Hepatic stellate cell (primary cell): ENCODE results near the gene XG.
A peak's percentile ranks its signal among the peaks of the same experiment; 100 is the strongest.
"Not testable (repeated sequence)": the region's sequence is repeated elsewhere in the genome, so short reads cannot be mapped to it uniquely, and the experiment has no call there.

Source experiments
- DNase-seq: peaks from one replicate; pipeline ENCODE4 v3.0.0; 2011; ENCODE audit warnings: low spot score

The XG gene, protein sequence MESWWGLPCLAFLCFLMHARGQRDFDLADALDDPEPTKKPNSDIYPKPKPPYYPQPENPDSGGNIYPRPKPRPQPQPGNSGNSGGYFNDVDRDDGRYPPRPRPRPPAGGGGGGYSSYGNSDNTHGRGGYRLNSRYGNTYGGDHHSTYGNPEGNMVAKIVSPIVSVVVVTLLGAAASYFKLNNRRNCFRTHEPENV

DNA sequence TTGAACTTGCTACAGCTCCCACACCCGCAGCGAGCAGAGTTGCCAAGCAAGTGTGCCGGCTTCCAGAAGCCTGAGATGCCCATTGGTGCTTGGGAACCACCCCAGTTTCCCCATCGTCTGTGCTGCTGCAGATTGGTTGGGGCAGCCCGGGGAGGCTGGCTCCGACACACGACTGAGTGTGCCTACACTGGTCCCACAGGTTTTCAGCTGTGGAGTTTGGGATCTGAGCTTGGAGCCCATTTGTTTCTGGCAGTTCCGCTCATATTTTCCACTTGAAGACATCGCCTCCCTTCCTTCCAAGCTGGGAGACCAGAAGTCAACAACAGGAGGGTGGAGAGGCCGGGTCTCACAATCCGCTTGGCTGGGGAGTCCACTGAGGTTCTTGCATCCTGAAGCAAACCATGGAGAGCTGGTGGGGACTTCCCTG is at the start of gene XG:
Gene XG, plus strand, starts transcription at position 167 of the 427 bp plus-strand sequence. Its CDS starts 235 bp downstream, at position 402.
- not testable (repeated sequence) for DNase-seq

DNA sequence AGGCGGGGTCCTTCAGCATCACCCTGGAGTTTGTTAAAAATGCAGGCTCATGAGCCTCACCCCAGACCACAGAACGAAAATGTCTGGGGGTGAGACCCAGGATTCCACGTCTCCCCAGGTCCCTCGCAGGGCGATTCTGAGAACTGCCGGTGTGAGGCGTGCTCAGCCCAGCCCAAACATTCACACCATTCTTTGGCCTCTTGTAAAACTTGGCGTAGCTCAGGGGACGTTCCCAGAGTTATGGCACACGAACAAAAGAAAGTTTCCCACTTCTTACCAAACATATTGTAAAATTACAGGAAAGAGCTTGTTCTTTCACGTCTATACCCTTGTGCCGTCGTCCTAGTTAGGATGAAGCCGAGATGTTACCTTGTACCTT is 47.9 kb upstream of the XG start:
- no peak for DNase-seq

DNA sequence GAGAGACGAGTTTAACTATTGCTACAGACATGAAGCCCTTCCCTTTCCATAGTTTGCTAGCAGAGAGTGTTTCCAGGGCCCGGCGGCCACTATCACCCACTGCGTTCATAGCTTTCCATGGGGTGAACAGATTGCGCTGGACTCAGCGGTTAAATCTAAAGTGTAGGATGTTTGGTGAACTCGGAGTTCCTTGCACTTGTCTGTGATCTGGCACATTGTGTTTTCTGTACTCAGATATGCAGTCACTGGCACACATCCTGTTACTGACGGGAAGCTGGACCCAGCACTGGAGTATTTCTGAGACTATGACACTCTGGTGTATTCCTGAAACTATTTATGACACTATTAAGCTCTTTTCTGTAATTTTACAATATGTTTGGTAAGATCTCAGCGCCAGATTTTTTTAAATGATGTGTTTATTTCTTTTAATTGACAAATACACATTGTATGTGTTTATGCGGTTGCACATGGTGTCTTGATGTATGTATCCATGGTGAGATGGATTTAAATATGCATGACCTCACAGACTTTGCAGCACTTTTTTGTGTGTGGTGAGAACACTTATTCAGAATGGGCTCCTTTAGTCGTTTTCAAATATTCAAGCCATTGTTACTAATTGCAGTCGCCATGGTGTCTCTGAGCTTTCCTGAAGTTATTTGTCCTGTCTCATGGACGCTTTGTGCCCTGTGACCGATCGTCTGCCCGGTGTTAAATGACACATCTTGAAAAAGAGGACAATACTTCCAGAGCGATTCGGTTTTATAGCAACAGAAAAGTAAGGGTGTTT is 46.6 kb upstream of the XG start:
- DNase-seq, result no peak

DNA sequence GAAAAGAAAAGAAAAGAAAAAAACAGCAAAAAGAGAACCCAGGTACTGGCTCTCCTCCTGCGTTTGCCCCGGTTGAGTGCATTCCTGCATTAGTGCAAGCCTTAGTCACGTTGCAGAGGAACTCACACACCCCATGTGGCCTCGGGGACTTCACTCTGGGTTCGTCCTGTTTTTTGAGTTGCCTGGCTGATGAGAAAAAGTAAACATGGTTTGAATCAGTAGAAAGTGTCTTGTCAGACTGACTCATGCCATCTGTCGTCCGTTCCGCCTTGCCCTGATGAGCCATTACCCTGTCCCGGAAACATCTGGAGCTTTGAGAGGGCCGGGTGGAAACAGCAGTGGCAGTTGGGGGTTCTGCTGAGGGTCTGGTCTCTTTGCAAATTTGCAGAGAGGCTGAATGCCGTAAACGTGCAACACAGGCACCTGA is 44.5 kb upstream of the XG start:
- DNase-seq, result peak; percentile 83

DNA sequence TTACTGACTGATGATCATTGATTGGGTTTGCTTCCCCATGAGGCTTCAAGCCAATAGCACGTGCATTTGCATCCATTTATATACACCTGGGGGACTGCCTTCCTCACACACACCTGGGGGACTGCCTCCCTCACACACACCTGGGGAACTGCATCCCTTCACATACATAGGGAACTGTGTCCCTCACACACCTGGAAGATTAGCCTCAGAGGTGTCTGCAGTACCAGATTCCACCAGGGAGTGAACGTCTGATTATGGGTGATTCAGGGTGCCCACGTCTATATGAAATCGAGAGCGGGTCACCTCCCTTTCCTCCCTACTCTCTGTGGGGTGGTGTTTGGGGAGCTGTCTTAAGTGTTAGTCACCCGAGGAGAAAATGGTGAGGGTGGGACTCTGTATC is 43.8 kb upstream of the XG start:
- no peak for DNase-seq

DNA sequence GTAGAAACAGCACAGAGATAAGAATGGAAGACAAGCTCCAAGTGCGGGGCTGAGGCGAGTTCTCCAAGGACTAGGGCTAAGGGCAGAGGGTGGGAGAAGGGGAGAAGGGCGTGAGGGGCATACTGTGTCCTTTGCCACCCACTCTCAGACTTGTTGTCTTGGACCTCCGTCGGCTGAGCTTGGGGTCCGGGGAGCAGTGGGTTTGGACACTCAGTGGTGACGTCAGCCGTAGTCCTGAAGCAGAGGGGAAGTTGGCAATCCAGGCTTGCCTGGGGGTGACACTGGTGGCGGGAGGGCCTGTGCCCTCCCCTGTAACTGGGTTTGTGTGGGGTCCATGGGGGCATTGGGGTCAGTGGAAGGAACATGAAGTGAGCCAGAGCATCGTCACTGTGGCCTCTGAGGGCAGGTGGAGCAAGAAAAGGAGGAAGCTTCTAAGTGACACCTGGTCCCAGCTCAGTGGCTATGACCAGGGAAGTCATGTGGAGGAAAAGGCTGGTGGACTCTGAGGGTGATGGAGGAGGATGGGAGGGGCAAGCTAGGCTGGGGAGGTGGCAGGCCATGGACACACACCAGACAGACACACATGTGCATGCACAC is 43.1 kb upstream of the XG start:
- DNase-seq, result no peak

DNA sequence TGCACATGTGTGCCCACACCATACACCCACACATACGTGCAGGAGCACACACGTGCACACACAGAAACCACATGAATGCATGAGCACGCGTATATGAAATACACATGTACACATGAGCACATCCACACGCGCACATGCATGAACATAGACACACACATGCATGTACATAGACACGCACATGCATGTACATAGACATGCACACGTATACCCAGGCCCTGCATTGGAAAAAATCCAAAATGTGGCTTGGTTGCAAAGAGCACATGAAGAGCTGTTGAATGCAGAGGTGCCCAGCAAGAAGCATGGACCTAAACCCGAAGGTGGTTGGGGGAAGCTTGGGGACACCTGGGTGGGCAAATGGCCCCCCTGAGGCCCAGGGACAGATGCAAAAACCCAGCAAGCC is 42.3 kb upstream of the XG start:
- no peak for DNase-seq

DNA sequence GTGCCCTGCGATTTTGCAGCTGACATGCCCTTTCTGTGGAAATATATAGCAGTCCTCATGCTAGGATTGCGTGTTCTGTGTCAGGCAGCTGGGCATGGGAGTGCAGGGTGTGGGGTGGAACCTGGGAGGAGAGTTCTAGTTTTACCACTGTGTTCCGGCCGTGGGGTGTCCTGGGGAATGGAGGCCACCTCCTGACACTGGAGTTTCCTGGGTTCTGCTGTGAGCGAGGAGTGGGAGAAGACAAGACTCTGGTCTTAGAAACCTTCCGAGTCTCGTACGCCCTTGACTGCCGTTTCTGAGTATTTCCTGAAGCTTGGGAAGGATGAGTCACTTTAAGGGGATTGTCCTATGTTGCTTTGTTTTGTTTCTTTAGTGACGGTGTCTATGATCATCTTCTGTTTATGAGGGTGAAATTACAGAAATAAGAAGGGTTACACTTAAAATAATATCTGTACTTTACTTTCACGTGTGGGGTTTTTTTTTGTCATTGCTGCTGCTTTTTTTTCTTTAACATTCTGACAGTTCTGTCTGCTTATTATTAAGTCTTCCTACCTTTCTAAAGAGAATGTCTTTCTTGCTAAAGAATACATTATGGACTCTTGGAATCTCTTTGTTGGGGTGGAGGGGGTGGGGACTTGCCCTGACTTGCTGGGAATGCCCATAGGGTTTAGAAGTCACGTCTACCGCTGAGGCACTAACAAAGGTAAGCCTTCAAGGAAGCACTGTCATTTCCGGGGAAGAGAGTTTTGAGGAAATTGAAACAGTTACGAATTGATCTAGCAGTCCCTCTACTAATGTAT is 41.6 kb upstream of the XG start:
- DNase-seq, result peak; percentile 67

DNA sequence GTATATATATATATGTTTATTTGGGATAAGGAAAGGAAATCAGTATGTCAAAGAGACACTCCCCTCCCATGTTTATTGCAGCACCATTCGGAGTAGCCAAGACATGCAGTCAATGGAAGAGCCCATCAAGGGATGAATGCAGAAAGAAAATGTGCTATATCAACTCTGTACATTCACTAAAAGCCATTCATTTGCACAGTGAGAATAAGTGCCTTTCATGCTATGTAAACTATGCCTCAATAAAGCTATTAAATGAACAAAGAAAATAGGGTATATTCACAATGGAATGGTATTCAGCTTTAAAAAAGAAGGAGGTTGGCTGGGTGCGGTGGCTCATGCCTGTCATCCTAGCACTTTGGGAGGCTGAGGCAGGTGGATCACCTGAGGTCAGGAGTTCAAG is 40.4 kb upstream of the XG start:
- no peak for DNase-seq

DNA sequence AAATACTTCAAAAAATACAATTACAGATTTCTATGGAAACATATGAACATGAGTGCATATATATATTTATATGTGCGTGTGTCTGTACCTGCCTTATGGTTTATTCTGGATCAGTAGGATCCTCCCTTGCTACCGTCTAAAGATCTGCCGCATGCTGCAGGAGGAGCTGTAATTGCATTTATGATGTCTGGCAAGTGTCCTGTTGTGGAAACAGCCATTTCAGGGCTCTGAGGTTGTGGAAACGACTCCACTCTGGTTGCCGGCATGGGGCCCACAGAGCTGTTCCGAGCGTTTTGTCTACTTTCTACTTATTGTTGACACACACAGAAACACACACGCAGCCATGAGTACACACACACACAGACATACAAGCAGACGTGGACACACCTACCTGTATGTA is 39.4 kb upstream of the XG start:
- no peak for DNase-seq

DNA sequence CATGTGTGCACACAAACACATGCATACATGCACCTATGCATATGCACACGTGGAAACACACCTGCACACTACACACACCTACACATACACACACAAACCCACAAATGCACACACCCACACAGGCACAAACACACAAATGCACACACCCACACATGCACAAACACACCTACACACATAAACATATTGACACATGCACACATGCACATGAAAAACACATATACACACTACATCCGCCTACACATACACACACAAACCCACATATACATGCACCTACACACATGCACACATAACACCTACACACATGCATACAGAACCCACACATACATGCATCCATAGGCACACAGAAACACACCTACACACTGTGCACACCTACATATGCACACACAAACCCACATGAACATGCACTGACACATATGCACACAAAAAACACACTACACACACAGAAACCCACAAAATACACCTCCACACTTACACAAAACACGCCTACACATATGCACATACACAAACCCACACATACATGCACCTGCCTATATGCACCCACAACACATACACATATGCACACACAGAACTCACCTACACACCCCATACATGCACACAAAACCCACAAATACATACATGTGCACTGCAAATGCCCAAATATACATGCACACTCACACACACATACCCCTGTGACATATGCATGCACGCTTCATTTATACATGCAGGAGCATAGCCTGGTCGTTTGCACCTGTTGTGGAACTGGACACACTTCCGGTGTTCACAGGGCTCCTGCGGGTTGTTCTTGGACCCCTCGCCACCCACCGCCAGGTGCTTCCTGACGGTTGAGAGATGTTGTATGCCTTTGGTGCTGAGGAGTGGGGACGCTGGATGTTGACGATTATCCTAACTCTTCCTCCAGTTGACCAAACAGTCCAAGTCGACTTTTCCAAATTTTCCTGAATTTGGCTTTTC is 38.7 kb upstream of the XG start:
- no peak for DNase-seq

DNA sequence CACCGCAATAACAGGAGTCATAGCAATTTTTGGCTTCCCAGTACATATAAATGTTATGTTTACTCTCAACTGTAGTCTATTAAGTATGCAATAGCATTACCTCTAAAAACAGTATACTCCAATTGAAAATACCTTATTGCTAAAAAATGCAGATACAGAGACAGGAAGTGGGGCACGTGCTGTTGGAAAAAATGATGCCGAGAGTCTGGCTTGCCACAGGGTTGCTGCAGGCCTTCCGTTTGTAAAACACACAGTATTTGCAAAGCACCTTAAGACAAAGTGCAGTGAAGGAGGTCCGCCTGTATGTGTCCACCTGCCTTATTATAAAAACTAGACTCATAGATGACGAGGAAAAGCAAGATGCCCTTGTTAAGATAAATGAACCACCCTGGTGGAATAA is 37.3 kb upstream of the XG start:
- no peak for DNase-seq

DNA sequence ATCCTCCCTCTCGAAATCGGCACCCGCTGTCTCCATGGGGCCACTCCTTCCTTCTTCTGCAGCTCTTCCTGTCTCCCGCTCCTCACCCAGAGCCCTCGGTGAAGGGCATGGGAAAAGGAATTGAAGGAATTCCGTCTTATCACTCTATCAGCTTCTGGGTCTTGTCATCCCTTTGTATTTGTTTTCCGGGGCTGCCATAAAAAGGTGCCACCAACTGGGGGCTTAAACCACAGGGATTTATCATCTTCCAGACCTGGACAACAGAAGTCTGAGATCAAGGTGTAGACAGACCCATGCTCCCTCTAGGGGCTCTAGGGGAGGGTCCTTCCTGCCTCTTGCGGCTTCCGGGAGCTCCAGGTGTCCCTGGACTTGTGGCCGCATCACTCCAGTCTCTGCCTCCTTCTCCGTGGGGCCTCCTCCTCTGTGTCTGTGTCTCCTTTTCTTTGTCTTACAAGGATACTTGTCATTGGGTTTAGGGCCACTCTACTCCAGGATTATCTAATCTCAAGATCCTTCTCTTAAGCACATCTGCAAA is 36.7 kb upstream of the XG start:
- DNase-seq, result no peak

DNA sequence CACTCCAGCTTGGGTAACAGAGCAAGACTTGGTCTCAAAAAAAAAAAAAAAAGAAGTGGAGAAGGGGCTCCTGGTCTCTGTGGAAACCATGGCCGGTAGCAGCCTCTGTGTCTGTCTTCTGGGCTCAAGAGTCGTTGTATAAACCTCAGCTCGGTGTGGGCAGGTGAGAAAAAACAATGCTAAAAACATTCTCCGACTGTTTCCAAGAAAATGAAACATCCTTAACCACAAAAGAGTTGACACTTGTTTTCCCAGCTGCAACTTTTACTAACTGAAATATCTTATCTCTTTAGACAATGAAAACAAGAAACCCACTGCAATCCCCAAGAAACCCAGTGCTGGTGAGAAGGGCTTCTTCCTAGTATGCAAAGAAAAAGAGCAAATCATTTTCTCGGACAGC is 34.5 kb upstream of the XG start:
- no peak for DNase-seq

DNA sequence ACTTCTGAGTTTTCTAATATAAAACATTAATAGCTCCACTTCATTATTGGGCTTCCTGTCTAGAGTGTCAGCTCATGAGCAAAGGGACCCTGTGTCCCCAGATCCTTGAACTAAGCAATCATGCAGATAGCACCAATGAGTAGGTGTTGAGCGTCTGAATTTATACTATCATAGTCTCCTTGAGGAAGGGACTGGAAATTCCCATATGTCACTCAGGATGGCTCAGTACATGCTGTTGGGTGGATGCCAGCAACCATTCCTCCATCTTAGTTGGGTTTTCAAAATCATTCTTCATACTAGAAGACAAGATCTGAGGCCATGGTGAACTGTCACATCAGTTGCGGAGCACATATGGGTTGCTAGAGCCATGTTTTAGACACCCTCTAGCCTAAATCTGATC is 33.0 kb upstream of the XG start:
- DNase-seq, result no peak

DNA sequence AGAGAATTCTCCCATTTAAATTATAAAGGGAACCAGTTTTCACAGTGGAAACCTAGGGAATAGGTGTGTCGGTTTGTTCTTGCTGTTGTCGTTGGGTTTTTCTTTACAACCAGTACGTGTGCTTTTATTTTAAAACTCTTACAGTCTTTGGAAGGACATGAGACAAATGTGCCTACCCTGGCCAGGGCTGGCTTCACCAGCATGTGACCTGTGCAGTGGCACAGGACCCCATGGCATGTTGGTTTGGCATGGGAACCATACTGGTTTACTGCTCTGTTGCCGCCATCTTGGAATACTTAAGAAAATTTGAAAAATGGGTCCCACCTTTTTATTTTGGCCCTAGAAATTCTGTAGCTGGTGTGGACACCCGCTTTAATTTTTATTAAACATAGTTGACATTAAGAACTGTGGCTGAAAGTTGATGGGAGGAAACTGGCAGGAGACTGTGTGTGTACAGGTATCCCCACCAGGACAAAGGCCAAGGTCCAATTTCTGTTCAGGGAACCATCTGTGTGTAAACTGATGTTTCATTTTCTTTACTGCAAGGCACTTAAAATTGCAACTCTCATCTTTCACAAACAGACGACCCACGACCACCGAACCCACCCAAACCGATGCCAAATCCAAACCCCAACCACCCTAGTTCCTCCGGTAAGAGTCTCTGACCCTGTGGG is 31.9 kb upstream of the XG start:
- DNase-seq, result no peak

DNA sequence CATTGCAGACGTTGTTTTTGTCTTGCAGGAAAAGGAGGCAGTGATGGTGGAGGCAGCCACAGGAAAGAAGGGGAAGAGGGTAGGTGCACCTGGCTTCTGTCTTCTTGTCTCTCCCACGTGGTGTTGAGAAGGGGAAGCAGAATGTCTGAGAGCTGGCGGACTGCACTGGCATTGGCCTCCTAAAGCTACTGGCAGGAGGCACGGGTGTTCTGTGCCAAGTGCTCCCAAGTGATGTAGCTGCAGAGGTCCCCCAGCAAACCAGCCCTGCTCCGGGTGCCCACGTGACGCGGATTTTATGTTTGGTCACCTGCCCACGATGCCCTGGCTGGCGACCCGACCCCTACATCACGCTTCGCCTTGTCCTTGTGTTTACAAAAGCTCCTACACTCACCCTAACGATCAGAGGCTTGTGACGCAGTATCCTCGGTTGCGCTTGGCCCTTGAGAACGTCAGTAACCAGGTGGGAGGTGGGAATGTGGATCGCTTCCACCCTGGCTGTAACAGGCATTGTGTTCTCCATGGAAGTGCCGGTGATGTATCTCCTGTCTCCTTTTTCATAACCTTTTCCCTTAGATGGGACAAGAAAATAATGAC is 28.5 kb upstream of the XG start:
- no peak for DNase-seq

DNA sequence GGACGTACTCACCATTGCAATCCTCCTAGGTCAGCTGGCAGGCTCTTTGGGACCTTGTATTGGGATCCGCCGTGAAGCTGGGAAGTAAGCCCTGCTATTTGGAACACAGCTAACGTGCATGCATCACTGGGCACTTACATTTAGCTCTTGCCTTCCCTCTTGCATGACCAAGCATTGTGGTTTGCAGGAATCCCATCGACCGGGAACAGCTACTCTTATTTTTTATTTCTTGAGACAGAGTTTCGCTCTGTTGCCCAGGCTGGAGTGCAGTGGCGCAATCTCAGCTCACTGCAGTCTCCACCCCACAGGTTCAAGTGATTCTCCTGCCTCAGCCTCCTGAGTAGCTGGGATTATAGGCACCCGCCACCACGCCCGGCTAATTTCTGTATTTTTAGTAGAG is 24.6 kb upstream of the XG start:
- not testable (repeated sequence) for DNase-seq

DNA sequence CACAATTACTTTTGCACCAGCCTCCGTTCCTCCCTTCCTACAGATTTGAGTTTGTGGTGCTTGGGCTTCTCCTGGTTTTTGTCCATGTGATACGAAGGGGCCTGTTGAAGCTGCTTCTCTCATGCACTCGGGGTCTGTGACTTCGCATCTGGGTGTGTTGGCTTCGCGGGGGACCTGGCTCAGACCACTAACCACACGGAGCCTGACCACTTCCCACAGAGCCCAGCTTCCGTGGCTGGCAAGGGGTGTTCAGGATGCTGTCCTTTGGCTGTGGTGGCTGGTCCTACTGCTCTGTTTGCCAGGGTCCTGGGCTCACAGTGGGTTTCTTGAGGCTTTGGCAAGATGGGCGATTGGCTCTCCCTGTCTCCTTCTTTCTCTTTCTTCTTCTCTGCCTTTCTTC is 19.8 kb upstream of the XG start:
- DNase-seq, result no peak

DNA sequence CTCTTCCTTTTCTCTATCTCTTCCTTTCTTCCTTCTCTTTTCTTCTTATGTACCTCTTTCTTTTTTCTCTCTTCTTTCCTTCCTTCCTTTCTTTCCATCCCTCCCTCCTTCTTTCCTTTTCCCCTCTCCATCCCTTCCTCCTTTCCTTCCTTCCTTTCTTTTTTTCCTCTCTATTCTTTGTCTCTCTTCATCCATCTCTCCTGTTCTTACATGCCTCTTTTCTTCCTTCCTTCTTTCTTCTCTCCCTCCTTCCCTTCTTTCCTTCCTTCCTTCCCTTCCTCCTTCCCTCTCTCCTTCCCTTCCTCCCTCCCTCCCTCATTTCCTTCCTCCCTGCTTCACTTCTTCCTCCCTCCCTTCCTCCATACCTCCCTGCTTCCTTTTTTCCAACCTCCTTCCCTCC is 19.2 kb upstream of the XG start:
- no peak for DNase-seq
